NCI-H187 treated with DMSO at 0.1 percent for 48 hours (cell line): ENCODE results near the gene APOBEC3H.

ENCODE experiments used
- DNase-seq: peaks from one replicate; lab custom pipeline; 2025; lab: John Stamatoyannopoulos, UW

Gene APOBEC3H

GRCh38 chr22:39110631-39111561 lies 13.9 kb downstream of the APOBEC3H start:
- no peak for DNase-seq

- DNase-seq: no peak
Observed at GRCh38 chr22:39114112-39114511, 17.1 kb downstream of the APOBEC3H start.

- no peak for DNase-seq
Observed at GRCh38 chr22:39115570-39115969, 18.5 kb downstream of the APOBEC3H start.

GRCh38 chr22:39115977-39116621 lies 19.1 kb downstream of the APOBEC3H start:
- DNase-seq: no peak

- DNase-seq: no peak
Observed at GRCh38 chr22:39117585-39118191, 20.6 kb downstream of the APOBEC3H start.

GRCh38 chr22:39120983-39121382 lies 23.9 kb downstream of the APOBEC3H start:
- no peak for DNase-seq

GRCh38 chr22:39122772-39123470 lies 25.9 kb downstream of the APOBEC3H start:
- DNase-seq: no peak

GRCh38 chr22:39123751-39124581 lies 26.9 kb downstream of the APOBEC3H start:
- DNase-seq: no peak

- DNase-seq: no peak
Observed at GRCh38 chr22:39125622-39126021, 28.6 kb downstream of the APOBEC3H start.

- DNase-seq: no peak
Observed at GRCh38 chr22:39128508-39128907, 31.5 kb downstream of the APOBEC3H start.

GRCh38 chr22:39129081-39129480 lies 32.0 kb downstream of the APOBEC3H start:
- DNase-seq: no peak

- no peak for DNase-seq
Observed at GRCh38 chr22:39129746-39130145, 32.7 kb downstream of the APOBEC3H start.

- DNase-seq: no peak
Observed at GRCh38 chr22:39130152-39130704, 33.2 kb downstream of the APOBEC3H start.

- no peak for DNase-seq
Observed at GRCh38 chr22:39130892-39131855, 34.1 kb downstream of the APOBEC3H start.

GRCh38 chr22:39132281-39132680 lies 35.2 kb downstream of the APOBEC3H start:
- DNase-seq: no peak

GRCh38 chr22:39132871-39133524 lies 36.0 kb downstream of the APOBEC3H start:
- no peak for DNase-seq

GRCh38 chr22:39133871-39134270 lies 36.8 kb downstream of the APOBEC3H start:
- no peak for DNase-seq

GRCh38 chr22:39134366-39135091 lies 37.5 kb downstream of the APOBEC3H start:
- no peak for DNase-seq
